ENCODE results near the gene HK1.
"Not testable (repeated sequence)": the region's sequence is repeated elsewhere in the genome, so short reads cannot be mapped to it uniquely, and the experiment has no call there.

HK1 gene

GRCh38 chr10:69332278-69333010 lies 54.1 kb downstream of the HK1 start:
- Histone ChIP-seq H3K9me3 (ENCODE audit: severe bottlenecking) (no peaks in the 10 kb centered on the region), H3K36me3 (no peaks in the 10 kb centered on the region; the same call in none of the 2 replicates), H3K4me3 (ENCODE audit: low read depth, low read length) (no peak overlapping the region), H3K27me3 (ENCODE audit: insufficient read depth, low read depth, severe bottlenecking) (no peaks in the 10 kb centered on the region), H3K27ac (no peak overlapping the region)
- no peak for DNase-seq
- no peak for TF ChIP-seq CTCF (IDR thresholded peaks at IDR 0.05; ENCODE audit: low read depth, low read length)

DNA sequence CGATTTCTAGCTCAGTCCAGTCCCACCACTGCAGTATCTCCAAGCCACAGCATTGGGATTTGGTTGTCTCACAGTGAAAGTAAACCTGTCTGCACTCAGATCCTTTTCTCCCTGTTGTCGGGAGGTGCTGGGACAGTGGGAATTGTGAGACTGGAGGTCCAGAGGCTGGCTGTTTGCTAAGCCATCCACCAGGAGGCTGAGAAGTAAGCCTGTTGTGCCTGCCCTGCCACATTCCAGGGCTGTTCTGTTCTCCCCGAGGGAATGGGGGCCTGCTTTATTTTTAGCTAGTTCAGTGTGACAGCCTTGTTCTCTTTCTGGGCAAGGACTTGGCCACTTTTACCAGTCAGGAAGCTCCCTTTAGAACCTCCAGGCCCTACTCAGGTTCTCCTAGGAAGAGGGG lies 54.9 kb downstream of the HK1 start:
- H3K36me3 ChIP-seq, result no peaks in the 10 kb centered on the region; the same call in 1 of the 2 replicates
- H3K9me3 ChIP-seq (ENCODE audit: severe bottlenecking), result no peaks in the 10 kb centered on the region
- no peak for DNase-seq
- H3K27me3 ChIP-seq (ENCODE audit: insufficient read depth, low read depth, severe bottlenecking), result no peaks in the 10 kb centered on the region
- H3K4me3 ChIP-seq (ENCODE audit: low read depth, low read length), result no peak overlapping the region
- TF ChIP-seq CTCF (IDR thresholded peaks at IDR 0.05; ENCODE audit: low read depth, low read length), result 0 out of 2 replicates have a peak, but pooled peaks have one; percentile 7
- H3K27ac ChIP-seq, result no peak overlapping the region

DNA sequence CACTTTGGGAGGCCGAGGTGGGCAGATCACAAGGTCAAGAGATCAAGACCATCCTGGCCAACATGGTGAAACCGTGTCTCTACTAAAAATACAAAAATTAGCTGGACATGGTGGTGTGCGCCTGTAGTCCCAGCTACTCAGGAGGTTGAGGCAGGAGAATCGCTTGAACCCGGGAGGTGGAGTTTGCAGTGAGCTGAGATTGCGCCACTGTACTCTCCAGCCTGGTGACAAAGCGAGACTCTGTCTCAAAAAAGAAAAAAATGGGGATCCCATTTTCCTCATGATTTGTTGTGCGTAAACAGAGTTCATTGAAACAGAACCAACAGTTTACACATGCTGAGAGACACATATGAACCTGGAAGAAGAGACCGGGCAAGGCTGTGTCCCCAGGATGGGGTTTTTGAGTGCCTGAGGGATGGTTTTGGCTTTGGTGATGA lies 55.6 kb downstream of the HK1 start:
- not testable (repeated sequence) for H3K9me3 ChIP-seq (ENCODE audit: severe bottlenecking); H3K36me3 ChIP-seq; H3K4me3 ChIP-seq (ENCODE audit: low read depth, low read length); H3K27me3 ChIP-seq (ENCODE audit: insufficient read depth, low read depth, severe bottlenecking); H3K27ac ChIP-seq; DNase-seq

GRCh38 chr10:69334302-69335062 lies 56.2 kb downstream of the HK1 start:
- no peaks in the 10 kb centered on the region; the same call in 1 of the 2 replicates for H3K36me3 ChIP-seq
- H3K27ac ChIP-seq, result no peak overlapping the region
- no peak for DNase-seq
- TF ChIP-seq CTCF (IDR thresholded peaks at IDR 0.05; ENCODE audit: low read depth, low read length), result no peak
- H3K9me3 ChIP-seq (ENCODE audit: severe bottlenecking), result no peaks in the 10 kb centered on the region
- no peak overlapping the region for H3K4me3 ChIP-seq (ENCODE audit: low read depth, low read length)
- no peaks in the 10 kb centered on the region for H3K27me3 ChIP-seq (ENCODE audit: insufficient read depth, low read depth, severe bottlenecking)

DNA sequence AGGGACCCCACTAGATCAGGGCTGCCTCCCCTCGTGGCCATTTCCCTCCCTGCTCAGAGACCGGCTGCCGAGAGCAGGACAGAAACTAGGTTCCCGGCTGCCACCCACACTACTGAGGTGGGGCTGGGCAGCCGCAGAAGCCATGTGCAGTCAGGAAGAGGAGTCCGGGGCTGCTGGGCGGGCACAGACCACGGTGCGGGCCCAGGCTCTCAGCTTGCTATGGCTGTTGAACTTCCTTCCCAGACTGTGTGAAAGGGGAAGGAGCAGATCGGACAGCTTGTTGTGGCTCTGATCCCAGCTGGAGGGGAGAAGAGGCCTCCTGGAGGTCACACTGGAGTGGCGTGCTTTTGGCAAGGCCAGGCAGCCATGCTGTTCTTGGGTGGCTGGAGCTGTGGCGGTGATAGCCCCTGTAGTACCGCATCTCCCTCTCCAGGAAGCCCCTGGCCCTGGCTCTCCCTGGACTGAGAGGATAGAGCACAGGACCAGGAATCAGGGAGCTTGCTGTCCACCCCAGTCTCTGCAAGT lies 56.8 kb downstream of the HK1 start:
- Histone ChIP-seq H3K27ac (no peak overlapping the region), H3K4me3 (ENCODE audit: low read depth, low read length) (no peak overlapping the region), H3K36me3 (no peaks in the 10 kb centered on the region), H3K27me3 (ENCODE audit: insufficient read depth, low read depth, severe bottlenecking) (no peaks in the 10 kb centered on the region), H3K9me3 (ENCODE audit: severe bottlenecking) (no peaks in the 10 kb centered on the region)
- DNase-seq, result no peak
- no peak for TF ChIP-seq CTCF (IDR thresholded peaks at IDR 0.05; ENCODE audit: low read depth, low read length)

DNA sequence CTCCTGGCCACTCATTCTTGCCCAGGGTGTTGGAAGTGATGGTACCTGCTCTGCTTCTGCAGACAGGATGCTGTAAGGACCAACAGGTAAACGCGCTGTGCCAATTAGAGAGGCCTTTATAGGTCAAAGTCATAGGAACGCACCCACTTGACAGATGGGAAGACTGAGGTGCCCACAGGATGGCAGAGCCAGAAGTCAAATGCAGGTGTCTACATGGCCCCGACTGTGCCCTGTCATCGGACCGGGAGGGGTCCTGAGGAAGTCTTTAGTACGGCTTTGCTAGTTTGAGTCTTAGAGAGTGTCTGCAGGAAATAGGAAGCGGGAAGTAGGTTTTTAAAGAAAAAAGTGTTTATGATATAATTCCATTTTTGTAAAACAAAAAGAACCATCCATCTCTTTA lies 57.3 kb downstream of the HK1 start:
- TF ChIP-seq CTCF (IDR thresholded peaks at IDR 0.05; ENCODE audit: low read depth, low read length), result no peak
- no peak overlapping the region for H3K4me3 ChIP-seq (ENCODE audit: low read depth, low read length)
- H3K36me3 ChIP-seq, result no peaks in the 10 kb centered on the region
- no peaks in the 10 kb centered on the region for H3K27me3 ChIP-seq (ENCODE audit: insufficient read depth, low read depth, severe bottlenecking)
- no peak overlapping the region for H3K27ac ChIP-seq
- no peak for DNase-seq
- no peaks in the 10 kb centered on the region for H3K9me3 ChIP-seq (ENCODE audit: severe bottlenecking)
